SH-SY5Y (cell line): Measurements from ENCODE around the gene NETO2.

Experiments used
- GATA2 ChIP-seq: IDR thresholded peaks from 2 replicates; pipeline ENCODE4 v1.6.1; 2011; ENCODE audit warnings: mild to moderate bottlenecking, low read depth, low read length
- GATA3 ChIP-seq: IDR thresholded peaks from 2 replicates; pipeline ENCODE4 v1.6.1; 2011; ENCODE audit warnings: low read depth, mild to moderate bottlenecking, low read length, moderate library complexity

- TF ChIP-seq GATA2 (no peak), GATA3 (no peak)
Measured at GRCh38 chr16:47142821-47143676, 696 bp downstream of the NETO2 start.
